Stimulated activated CD8-positive, alpha-beta memory T cell treated with anti-CD3 and anti-CD28 coated beads, Interleukin-7, amount 100 ng/mL, for 1 hour (primary cell): Measurements from ENCODE around the gene DHX40.
"Not testable (repeated sequence)": the region's sequence is repeated elsewhere in the genome, so short reads cannot be mapped to it uniquely, and the experiment has no call there.

ENCODE experiments used
- DNase-seq, 2 donors: peaks; one replicate each; pipeline ENCODE4 v3.0.0-alpha.2; 2020; ENCODE audit warnings: low read depth in 2 of 2

Gene DHX40

GRCh38 chr17:59565171-59565958 is at the start of gene DHX40:
DHX40 (plus strand) TSS chr17:59565610; CDS start chr17:59565672, 62 bp downstream.
- DNase-seq = peak; percentile 87 to 92

DNA sequence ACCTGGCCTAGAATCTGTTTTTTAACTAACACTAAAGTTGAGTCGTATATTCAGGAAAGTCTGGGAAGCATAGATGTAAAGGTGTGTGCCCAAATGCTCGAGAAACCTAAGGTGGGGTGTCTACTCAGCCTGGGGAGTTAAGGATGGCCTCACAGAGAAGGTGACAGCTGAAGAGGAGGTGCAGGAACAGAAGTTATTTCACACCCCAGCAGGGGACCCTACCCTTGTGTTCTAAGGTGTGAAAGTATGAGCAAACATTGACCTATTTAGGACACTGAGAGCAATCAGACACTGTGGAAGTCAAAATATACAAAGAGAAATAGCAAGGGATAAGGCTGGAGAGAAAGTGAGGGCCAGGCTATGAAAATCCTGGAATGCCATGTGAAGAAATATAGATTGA is 49.0 kb upstream of the DHX40 start:
- no peak for DNase-seq

DNA sequence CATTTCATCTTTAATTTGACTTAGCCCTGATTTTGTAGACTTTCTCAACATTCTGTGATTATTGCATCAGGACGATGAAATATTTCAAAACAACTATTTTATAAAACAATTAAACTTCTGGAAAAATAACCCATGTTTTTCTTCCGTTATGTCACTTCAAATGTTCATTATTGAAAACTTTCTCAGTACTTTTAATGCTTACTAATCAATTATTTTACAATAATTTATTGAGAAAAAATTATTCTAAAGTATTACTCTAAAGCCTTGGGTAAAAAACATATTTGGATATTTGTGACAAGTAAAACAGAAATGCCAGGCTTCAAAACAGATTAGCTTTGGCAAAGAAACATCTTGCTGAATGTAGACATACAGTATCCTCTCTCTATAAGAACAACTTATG is 46.3 kb upstream of the DHX40 start:
- no peak for DNase-seq

- no peak for DNase-seq
Observed at GRCh38 chr17:59520251-59520650, 45.2 kb upstream of the DHX40 start.

DNA sequence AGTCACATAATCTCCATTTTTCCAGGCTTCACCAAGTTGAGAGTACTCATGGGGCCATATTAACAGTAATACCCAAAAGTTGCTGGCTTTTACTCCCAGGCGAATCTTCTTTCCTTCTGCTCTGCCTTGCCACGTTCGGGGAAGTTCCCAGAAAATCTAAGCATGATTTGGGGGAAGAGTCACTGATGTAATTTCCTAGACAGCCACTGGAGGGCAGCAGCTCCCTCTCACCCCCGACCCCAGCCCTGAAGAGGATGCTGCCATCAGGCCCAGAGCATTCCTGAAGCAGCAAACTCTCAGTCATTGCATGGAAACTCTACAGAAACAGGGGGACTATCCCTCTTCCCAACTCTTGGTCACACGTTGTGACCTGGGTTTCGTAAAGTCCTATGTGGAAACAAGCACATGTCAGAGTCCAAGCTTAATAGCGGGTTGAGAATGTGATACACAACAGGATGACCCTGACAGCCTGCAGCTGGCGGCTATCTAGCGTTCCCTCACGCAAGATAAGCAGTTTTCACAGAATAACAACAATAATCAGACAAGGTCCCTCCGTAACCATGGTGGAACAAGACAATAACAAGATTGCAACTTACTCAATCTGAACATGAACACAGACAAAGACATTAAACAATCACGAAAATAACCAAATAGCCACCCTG is 43.8 kb upstream of the DHX40 start:
- peak; percentile 7 to 26 for DNase-seq

DNA sequence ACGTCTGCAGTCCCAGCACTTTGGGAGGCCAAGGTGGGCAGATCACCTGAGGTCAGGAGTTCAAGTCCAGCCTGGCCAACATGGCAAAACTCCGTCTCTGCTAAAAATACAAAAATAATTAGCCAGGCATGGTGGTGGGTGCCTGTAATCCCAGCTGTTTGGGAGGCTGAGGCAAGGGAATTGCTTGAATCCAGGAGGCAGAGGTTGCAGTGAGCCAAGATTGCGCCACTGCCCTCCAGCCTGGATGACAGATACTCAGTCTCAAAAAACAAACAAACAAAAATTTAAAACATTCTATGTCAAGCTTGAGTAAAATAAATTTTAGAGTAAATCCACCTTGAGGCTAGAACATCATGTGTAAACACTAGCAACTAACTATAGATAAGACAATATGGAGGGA is 40.5 kb upstream of the DHX40 start:
- DNase-seq = not testable (repeated sequence)

GRCh38 chr17:59525668-59526067 is 39.7 kb upstream of the DHX40 start:
- DNase-seq = no peak

GRCh38 chr17:59526451-59526850 is 39.0 kb upstream of the DHX40 start:
- no peak for DNase-seq

DNA sequence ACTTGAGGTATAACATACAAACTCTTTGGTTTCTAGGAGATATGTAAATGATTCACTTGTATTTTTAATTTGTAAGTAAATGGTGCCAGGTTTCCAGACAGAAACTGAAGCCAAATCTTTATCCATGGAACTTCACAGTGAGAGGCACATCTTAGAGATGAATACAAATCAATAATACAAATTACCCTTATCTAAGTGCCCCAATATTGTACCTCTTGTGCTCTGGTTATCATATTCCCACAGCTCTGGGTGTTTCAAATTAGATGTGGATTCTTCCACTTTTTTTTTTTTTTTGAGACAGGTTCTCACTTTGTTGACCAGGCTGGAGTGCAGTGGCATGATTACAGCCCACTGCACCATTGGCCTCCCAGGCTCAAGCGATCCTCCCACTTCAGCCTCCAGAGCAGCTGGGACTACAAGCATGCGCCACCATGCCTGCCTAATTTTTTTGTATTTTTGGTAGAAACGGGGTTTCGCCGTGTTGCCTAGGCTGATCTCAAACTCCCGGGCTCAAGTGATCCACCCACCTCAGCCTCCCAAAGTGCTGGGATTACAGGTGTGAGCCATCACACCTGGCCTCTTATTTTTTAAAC is 38.0 kb upstream of the DHX40 start:
- no peak for DNase-seq

- DNase-seq = no peak
Observed at GRCh38 chr17:59527931-59528330, 37.5 kb upstream of the DHX40 start.

- DNase-seq = no peak
Observed at GRCh38 chr17:59530531-59530930, 34.9 kb upstream of the DHX40 start.

DNA sequence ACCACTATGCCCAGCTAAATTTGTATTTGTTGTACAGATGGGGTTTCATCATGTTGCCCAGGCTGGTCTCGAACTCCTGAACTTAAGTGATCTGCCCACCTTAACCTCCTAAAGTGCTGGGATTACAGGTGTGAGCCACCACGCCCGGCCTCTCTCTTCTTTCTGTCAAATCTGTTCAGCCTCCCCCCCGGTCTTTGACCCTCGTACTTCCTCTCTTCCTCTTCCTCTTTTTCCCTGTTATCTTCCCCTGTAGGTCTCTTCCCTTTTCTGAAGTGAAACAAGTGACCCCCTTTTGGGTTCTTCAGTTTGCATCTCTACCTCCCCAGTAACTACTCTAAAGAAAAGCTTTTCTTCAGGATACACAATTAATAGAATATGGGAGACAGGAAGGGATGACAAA is 31.7 kb upstream of the DHX40 start:
- DNase-seq = no peak

DNA sequence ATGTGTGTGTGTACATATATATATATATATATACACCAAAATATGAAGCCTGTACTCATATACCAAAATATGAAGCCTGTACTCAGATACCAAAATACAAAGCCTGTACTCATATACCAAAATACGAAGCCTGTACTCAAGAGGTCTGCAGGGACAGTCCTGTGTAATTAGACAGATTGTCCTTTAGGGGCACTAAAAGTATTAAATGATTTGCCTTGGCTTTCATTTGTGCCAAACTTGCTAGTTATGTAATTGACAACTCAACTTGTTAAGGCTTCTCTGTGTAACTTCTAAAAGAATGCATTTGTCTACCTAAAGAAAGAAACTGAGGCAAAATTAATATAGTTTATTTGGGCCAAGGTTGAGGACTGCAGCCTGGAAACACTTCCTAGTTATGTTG is 30.8 kb upstream of the DHX40 start:
- no peak for DNase-seq

GRCh38 chr17:59538195-59538909 is 27.1 kb upstream of the DHX40 start:
- no peak for DNase-seq

GRCh38 chr17:59542960-59543635 is 22.3 kb upstream of the DHX40 start:
- DNase-seq = no peak

GRCh38 chr17:59545942-59546341 is 19.5 kb upstream of the DHX40 start:
- DNase-seq = no peak

GRCh38 chr17:59547131-59547915 is 18.1 kb upstream of the DHX40 start:
- DNase-seq = no peak

DNA sequence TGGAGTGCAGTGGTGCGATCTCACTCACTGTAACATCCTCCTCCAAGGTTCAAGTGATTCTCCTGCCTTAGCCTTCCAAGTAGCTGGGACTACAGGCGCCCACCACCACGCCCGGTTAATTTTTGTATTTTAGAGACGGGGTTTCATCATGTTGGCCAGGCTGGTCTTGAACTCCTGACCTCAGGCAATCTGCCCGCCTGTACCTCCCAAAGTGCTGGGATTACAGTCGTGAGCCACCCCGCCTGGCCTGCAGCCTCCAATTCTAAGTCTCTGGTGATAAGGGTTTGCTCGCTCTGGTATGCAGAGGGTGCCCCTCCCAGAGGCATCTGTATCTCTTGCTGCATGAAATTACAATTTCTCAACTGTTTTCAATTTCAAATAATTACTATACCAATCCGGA is 16.4 kb upstream of the DHX40 start:
- not testable (repeated sequence) for DNase-seq

DNA sequence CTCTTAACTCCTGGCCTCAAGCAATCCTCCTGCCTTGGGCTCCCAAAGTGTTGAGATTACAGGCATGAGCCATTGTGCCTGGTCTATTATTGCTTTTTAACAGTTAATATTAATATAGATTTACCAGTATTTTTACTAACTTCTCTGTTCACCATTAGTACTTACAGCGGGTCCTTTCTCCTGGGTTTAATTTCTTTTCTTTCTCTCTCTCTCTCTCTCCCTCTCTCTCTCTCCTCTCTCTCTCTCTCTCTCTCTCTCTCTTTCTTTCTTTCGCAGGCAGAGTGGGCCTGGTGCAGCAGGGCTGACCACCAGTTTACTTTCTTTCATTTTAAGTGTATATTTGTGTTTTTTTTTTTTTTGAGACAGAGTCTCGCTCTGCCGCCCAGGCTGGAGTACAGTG is 14.7 kb upstream of the DHX40 start:
- DNase-seq = no peak

DNA sequence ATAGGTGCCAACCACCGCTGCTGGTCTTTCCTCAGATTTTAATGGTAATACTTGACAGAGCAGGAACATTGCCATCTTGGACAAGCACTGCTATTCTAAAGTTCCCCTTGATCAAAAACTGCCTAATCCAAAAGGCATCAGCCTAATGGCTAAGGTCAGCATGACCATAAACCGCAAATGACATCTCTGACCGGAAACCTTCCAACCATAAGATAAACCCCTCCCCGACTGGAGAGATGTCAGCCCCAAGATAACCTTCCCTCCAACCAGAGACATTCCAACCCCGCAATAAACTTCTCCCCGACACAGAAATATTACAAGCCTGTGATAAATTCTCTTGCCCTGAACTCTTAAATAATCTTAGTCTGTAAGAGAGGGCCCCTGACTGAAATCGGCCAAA is 7.4 kb upstream of the DHX40 start:
- DNase-seq = no peak

DNA sequence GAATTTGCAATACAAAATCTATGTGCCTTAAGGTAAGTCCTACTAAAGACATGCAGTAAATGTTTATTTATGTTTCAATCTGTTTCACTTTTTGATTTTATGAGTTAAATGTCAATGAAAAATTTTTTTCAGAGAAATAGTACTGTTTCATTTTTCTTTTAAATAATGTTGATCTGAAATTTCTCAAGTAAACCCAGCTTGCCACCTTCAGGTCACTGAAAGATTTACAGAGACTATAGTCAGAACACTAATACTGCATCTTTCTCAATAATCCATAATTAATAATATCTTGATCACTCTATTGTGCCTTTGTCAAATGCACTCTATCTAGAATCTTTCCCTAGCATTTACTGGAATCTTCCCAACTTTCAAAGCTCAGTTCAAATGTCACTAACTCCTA is 6.5 kb upstream of the DHX40 start:
- no peak for DNase-seq
